ENCODE results near the gene TXNDC5.

DNA sequence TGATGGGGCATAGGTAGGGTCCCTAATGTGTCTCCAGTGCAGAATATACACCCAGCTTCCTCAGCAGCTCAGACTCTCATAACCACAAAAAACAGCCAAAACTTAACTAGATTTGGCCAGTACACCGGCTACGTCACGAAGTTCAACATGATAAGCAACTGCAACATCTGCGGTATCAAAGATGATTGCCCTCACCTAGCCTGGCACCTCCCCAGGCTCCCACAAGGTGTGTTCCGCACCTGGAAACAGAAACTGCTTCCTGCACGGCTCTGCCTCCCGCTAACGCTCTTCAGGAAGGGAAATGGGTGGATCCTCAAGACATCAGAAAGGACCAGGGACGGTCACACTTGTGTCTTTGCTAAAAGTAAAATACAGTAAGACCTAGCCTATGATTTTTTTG is 9.5 kb downstream of the TXNDC5 start:
- TF ChIP-seq, protein P1, sequence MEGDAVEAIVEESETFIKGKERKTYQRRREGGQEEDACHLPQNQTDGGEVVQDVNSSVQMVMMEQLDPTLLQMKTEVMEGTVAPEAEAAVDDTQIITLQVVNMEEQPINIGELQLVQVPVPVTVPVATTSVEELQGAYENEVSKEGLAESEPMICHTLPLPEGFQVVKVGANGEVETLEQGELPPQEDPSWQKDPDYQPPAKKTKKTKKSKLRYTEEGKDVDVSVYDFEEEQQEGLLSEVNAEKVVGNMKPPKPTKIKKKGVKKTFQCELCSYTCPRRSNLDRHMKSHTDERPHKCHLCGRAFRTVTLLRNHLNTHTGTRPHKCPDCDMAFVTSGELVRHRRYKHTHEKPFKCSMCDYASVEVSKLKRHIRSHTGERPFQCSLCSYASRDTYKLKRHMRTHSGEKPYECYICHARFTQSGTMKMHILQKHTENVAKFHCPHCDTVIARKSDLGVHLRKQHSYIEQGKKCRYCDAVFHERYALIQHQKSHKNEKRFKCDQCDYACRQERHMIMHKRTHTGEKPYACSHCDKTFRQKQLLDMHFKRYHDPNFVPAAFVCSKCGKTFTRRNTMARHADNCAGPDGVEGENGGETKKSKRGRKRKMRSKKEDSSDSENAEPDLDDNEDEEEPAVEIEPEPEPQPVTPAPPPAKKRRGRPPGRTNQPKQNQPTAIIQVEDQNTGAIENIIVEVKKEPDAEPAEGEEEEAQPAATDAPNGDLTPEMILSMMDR (IDR thresholded peaks at IDR 0.05), result no peak
- TF ChIP-seq POLR2A (IDR thresholded peaks at IDR 0.05) (no peak), EP300 (IDR thresholded peaks at IDR 0.05) (no peak)
